Epithelial cell of esophagus (primary cell): ENCODE results near the gene SPTBN5.

Experiments
- DNase-seq: peaks from one replicate; pipeline ENCODE4 v3.0.0; 2010; ENCODE audit warnings: low read depth
- H3K4me3 ChIP-seq: 2 replicates; pipeline ENCODE4 v1.5.1; 2011; ENCODE audit warnings: mild to moderate bottlenecking, low read length, control low read depth
- CTCF ChIP-seq: IDR thresholded peaks from 2 replicates; pipeline ENCODE4 v1.5.1; 2011; ENCODE audit warnings: low read depth, mild to moderate bottlenecking, low read length, control low read depth, inconsistent platforms; ENCODE audit not compliant: insufficient read depth; ENCODE audit errors: missing control alignments

Gene SPTBN5

DNA sequence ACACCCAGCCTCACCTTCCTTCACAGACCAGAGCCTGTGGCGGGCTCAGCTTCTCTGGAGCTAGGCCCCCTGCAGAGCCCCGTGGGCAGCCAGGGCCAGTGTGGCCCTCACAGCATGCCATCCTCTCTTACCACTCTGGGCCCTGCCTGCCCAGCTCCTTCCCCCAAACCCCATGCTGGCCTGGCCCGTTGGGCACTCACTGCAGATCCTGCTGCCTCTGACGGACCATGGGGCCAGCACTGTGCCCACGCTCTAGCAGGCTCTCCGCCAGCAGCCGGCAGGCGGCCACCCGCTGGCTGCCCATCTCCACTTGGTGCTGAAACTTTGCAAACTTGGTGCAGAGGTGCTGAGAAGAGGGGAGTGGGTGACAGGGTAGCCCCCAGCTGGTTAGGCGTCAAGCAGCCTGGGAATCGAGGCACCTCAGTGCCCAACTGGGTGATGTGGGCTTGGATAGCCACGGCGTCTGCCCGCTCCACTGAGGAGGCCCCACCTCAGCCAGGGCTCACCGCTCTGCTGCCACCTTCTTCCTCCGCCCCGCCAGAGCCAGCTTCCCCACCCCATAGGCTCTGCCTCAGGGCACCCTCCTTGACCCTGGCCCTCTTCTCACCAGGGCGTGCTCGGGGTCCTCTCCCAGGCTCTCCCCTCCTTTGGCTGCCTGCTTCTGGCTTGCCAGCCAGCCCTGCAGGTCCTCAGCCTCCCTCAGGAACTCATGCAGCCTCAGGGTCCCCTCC is 22.5 kb downstream of the SPTBN5 start:
- H3K4me3 ChIP-seq: no peak overlapping the region
- no peak for TF ChIP-seq CTCF
- DNase-seq: no peak

GRCh38 chr15:41870689-41871081 is 23.2 kb downstream of the SPTBN5 start:
- TF ChIP-seq CTCF: no peak
- no peak overlapping the region for H3K4me3 ChIP-seq
- peak; percentile 94 for DNase-seq

GRCh38 chr15:41869770-41870688 is 23.8 kb downstream of the SPTBN5 start:
- no peak for TF ChIP-seq CTCF

GRCh38 chr15:41868321-41868720 is 25.5 kb downstream of the SPTBN5 start:
- no peak for TF ChIP-seq CTCF
- no peak for DNase-seq
- no peak overlapping the region for H3K4me3 ChIP-seq

More at GRCh38 chr15:41869770-41870688, 23.8 kb downstream of the SPTBN5 start:
- no peak for DNase-seq
- no peak overlapping the region for H3K4me3 ChIP-seq

DNA sequence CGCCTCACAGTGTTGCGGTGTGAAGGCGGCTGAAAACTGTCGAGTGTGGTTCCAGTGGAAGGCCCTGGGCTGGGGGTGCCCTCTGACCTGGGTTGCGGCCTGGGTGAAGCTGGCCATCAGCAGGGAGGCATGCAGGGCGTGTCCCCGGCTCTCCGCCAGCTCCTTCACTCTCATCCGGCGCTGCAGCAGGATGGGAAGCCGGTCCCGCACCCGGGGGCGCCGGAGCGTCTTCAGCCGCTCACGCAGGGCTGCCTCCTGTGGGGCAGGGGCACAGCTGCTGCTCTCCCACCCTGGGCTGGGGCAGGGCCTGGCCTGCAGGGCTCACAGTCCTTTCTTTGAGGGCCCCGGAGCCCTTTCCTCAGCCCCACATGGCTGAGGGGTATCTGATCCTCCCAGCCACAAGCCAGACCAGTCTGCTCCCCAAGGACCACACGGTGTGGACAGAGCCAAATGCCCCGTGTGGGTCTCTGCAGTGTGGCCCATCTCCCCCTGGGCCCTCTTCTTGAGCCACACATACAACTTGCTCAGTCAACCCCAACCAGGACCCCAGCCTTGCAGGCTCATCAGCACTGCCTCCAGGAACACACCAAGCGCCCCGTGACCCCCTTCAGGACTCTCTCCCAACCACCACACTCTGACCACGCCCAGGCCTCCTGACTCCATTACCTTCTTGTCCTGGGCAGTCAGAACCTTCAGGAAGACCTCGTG is 26.8 kb downstream of the SPTBN5 start:
- H3K4me3 ChIP-seq: no peak overlapping the region
- TF ChIP-seq CTCF: no peak
- no peak for DNase-seq

DNA sequence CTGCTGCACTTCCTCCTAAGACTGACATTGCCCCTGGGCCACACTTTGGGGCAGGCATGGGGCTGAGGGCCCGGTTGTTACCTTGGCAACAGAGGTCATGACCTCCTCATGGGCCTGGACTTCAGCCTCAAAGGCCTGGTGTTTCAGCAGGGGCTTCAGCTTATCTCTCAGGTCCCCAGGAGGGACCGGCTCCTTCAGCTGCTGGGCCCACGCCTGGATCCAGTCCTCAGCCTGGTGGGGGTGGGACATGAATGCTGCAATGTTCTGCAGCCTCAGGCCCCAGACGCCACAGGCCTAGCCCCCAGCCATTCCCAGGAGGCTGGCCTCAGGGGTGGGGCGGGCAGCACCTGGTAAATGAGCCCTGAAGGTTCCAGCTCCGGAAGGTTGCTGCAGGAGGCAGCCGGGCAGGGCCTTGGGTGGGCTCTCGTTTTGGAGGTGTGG is 27.6 kb downstream of the SPTBN5 start:
- TF ChIP-seq CTCF: no peak
- H3K4me3 ChIP-seq: no peak overlapping the region
- no peak for DNase-seq
